ENCODE data around the gene GRID1. TPM values are rescaled to one million over a fixed set of nuclear protein-coding genes. Genes with fewer than 3 reads are reported as not detected.

The GRID1 gene
- total and polyA plus RNA-seq, 9 of the 15 experiments (the other 6 are each of a cell fraction or from before 2014, with no cell fraction given), result 0.01 to 7.2 (median 1.2) TPM

DNA sequence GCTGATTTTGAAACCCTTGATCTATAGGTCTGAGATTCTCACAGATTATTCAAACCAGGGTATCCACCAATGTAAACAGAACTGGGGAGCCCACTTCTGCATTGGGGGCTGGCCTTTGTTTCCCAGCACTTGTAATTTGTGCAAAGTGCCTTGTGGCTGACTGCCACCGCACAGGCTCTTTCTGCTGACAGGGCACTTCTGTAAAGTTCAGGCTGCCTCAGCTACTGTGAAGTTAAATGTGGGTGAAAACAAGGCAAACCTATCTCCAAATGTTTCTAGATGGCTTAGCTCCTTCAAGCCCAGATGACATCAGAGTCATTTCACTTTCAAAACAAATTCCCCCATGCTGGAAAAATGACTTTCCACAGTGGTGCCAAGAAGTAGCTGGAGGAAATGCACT is 54.7 kb downstream of the GRID1 start:
- H3K4me2 ChIP-seq (ENCODE audit: insufficient read depth, low read length), result no peak overlapping the region
- DNase-seq (ENCODE audit: extremely low read depth in 1 of 4, low spot score in 3 of 4), result no peak
- CTCF ChIA-PET (ENCODE audit: low intra/inter-chr PET ratio), result no interaction called here
- 0% methylated on average over 1 of the region's 1 CpG for WGBS (ENCODE audit: insufficient coverage, low coverage, missing lambda C conversion rate)
- H3K4me3 ChIP-seq, result no peak overlapping the region
- H2AFZ ChIP-seq (ENCODE audit: low read depth, low read length), result no peak overlapping the region
- no peaks in the 10 kb centered on the region for H3K9me1 ChIP-seq (ENCODE audit: control insufficient read depth, insufficient read depth, low read length)
- H3K9ac ChIP-seq (ENCODE audit: insufficient read depth in 1 of 2, low read depth in 2 of 2, low read length in 2 of 2), result no peak overlapping the region
- BruUV-seq (replicated peaks), result no TSS peak
- no peaks in the 10 kb centered on the region for H3K27me3 ChIP-seq (ENCODE audit: control insufficient read depth in 2 of 2, insufficient read depth in 2 of 2, low read length in 2 of 2)
- no peaks in the 10 kb centered on the region for H4K20me1 ChIP-seq (replicated peaks; ENCODE audit: control insufficient read depth, insufficient read depth, low read length)
- H3K4me1 ChIP-seq (replicated peaks in 1 of 2; ENCODE audit: control insufficient read depth in 2 of 2, insufficient read depth in 2 of 2, low read length in 2 of 2), result no peaks in the 10 kb centered on the region
- H3K27ac ChIP-seq (ENCODE audit: extremely low read depth, low read depth, low read length), result no peak overlapping the region
- no peak for FAIRE-seq
- in situ Hi-C loops (cut with MboI) (no loop called here), intact Hi-C loops (cut with micrococcal nuclease) (no loop called here)
- no peaks in the 10 kb centered on the region for H3K9me3 ChIP-seq (replicated peaks; ENCODE audit: control insufficient read depth, insufficient read depth, low read depth, low read length)
- POLR2A ChIA-PET, result interaction anchor here (1.2 kb wide), 1 partner anchor 13 kb away, joined by 3 read pairs; no protein-coding TSS in a partner anchor
- TF ChIP-seq, protein P1, sequence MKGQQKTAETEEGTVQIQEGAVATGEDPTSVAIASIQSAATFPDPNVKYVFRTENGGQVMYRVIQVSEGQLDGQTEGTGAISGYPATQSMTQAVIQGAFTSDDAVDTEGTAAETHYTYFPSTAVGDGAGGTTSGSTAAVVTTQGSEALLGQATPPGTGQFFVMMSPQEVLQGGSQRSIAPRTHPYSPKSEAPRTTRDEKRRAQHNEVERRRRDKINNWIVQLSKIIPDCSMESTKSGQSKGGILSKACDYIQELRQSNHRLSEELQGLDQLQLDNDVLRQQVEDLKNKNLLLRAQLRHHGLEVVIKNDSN (CRISPR knock-in tag; IDR thresholded peaks at IDR 0.05), result no peak
- TF ChIP-seq, protein P2, sequence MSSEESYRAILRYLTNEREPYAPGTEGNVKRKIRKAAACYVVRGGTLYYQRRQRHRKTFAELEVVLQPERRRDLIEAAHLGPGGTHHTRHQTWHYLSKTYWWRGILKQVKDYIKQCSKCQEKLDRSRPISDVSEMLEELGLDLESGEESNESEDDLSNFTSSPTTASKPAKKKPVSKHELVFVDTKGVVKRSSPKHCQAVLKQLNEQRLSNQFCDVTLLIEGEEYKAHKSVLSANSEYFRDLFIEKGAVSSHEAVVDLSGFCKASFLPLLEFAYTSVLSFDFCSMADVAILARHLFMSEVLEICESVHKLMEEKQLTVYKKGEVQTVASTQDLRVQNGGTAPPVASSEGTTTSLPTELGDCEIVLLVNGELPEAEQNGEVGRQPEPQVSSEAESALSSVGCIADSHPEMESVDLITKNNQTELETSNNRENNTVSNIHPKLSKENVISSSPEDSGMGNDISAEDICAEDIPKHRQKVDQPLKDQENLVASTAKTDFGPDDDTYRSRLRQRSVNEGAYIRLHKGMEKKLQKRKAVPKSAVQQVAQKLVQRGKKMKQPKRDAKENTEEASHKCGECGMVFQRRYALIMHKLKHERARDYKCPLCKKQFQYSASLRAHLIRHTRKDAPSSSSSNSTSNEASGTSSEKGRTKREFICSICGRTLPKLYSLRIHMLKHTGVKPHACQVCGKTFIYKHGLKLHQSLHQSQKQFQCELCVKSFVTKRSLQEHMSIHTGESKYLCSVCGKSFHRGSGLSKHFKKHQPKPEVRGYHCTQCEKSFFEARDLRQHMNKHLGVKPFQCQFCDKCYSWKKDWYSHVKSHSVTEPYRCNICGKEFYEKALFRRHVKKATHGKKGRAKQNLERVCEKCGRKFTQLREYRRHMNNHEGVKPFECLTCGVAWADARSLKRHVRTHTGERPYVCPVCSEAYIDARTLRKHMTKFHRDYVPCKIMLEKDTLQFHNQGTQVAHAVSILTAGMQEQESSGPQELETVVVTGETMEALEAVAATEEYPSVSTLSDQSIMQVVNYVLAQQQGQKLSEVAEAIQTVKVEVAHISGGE (CRISPR knock-in tag; IDR thresholded peaks at IDR 0.05), result no peak
- TF ChIP-seq MAFK (IDR thresholded peaks at IDR 0.05; ENCODE audit: low read length), result peak; percentile 70
- TF ChIP-seq EWSR1 (IDR thresholded peaks at IDR 0.05; ENCODE audit: borderline replicate concordance, low read depth, partially characterized antibody), result no peak
- TF ChIP-seq, protein P3, sequence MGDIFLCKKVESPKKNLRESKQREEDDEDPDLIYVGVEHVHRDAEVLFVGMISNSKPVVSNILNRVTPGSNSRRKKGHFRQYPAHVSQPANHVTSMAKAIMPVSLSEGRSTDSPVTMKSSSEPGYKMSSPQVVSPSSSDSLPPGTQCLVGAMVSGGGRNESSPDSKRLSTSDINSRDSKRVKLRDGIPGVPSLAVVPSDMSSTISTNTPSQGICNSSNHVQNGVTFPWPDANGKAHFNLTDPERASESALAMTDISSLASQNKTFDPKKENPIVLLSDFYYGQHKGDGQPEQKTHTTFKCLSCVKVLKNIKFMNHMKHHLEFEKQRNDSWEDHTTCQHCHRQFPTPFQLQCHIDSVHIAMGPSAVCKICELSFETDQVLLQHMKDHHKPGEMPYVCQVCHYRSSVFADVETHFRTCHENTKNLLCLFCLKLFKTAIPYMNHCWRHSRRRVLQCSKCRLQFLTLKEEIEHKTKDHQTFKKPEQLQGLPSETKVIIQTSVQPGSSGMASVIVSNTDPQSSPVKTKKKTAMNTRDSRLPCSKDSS (IDR thresholded peaks at IDR 0.05; ENCODE audit: low read depth, partially characterized antibody), result no peak
- TF ChIP-seq ZNF384 (IDR thresholded peaks at IDR 0.05; ENCODE audit: low read depth, low read length), result no peak
- TF ChIP-seq ZNF316 (IDR thresholded peaks at IDR 0.05), result peak; percentile 50
- no peak for TF ChIP-seq SMC3 (conservative IDR thresholded peaks at IDR 0.05; ENCODE audit: insufficient read depth, low read depth, low read length)
- peak; percentile 60 for TF ChIP-seq MAFF (IDR thresholded peaks at IDR 0.05; ENCODE audit: low read length)
- TF ChIP-seq HOXB6 (CRISPR knock-in tag; IDR thresholded peaks at IDR 0.05; ENCODE audit: borderline replicate concordance), result no peak
- TF ChIP-seq FIP1L1 (IDR thresholded peaks at IDR 0.05; ENCODE audit: low read depth, low read length, poor library complexity, severe bottlenecking), result no peak
- no peak for TF ChIP-seq ZNF175 (CRISPR knock-in tag; IDR thresholded peaks at IDR 0.05; ENCODE audit: low read depth)
- no peak for TF ChIP-seq NFYB (IDR thresholded peaks at IDR 0.05; ENCODE audit: extremely low read depth, insufficient read length)
- H3K79me2 ChIP-seq (ENCODE audit: control insufficient read depth, insufficient read depth, low read length), result no peaks in the 10 kb centered on the region
- no peaks in the 10 kb centered on the region for H3K36me3 ChIP-seq (ENCODE audit: control insufficient read depth, insufficient read depth, low read length)
- ATAC-seq, result no peak
